Measurements from ENCODE around the gene DERA. TPM values are rescaled to one million over a fixed set of nuclear protein-coding genes. Genes with fewer than 3 reads are reported as not detected.
A peak's percentile ranks its signal among the peaks of the same experiment; 100 is the strongest.

DERA gene
- total and polyA plus RNA-seq, 2 of the 13 experiments (the other 11 are each of a cell fraction or from before 2014, with no cell fraction given) = 24.0 to 51.3 TPM

GRCh38 chr12:15882118-15882971 is 28.8 kb upstream of the DERA start, which contains the start of gene STRAP (continued):
- TF ChIP-seq ZNF512 (CRISPR knock-in tag; IDR thresholded peaks at IDR 0.05) (no peak), ZMYM4 (CRISPR knock-in tag; IDR thresholded peaks at IDR 0.05) (peak; percentile 94), ZNF501 (CRISPR knock-in tag; IDR thresholded peaks at IDR 0.05) (peak; percentile 55; the same call in 1 of the 2 replicates), ZNF891 (CRISPR knock-in tag; IDR thresholded peaks at IDR 0.05) (peak; percentile 88; the same call in 1 of the 2 replicates), RARA (CRISPR knock-in tag; IDR thresholded peaks at IDR 0.05) (no peak; the same call in 1 of the 2 replicates), HNRNPLL (IDR thresholded peaks at IDR 0.05; ENCODE audit: low read depth, low read length, poor library complexity, severe bottlenecking) (peak; percentile 62), POGZ (CRISPR knock-in tag; IDR thresholded peaks at IDR 0.05) (peak; percentile 86), ZNF550 (CRISPR knock-in tag; IDR thresholded peaks at IDR 0.05; ENCODE audit: borderline replicate concordance) (no peak), ZFX (CRISPR knock-in tag; IDR thresholded peaks at IDR 0.05; ENCODE audit: low read depth) (peak; percentile 95), ARNT2 (CRISPR knock-in tag; IDR thresholded peaks at IDR 0.05; ENCODE audit: low read depth) (peak; percentile 54; the same call in 1 of the 2 replicates), ZNF703 (CRISPR knock-in tag; IDR thresholded peaks at IDR 0.05; ENCODE audit: borderline replicate concordance) (no peak; the same call in 1 of the 2 replicates)
- TF ChIP-seq, protein P1, sequence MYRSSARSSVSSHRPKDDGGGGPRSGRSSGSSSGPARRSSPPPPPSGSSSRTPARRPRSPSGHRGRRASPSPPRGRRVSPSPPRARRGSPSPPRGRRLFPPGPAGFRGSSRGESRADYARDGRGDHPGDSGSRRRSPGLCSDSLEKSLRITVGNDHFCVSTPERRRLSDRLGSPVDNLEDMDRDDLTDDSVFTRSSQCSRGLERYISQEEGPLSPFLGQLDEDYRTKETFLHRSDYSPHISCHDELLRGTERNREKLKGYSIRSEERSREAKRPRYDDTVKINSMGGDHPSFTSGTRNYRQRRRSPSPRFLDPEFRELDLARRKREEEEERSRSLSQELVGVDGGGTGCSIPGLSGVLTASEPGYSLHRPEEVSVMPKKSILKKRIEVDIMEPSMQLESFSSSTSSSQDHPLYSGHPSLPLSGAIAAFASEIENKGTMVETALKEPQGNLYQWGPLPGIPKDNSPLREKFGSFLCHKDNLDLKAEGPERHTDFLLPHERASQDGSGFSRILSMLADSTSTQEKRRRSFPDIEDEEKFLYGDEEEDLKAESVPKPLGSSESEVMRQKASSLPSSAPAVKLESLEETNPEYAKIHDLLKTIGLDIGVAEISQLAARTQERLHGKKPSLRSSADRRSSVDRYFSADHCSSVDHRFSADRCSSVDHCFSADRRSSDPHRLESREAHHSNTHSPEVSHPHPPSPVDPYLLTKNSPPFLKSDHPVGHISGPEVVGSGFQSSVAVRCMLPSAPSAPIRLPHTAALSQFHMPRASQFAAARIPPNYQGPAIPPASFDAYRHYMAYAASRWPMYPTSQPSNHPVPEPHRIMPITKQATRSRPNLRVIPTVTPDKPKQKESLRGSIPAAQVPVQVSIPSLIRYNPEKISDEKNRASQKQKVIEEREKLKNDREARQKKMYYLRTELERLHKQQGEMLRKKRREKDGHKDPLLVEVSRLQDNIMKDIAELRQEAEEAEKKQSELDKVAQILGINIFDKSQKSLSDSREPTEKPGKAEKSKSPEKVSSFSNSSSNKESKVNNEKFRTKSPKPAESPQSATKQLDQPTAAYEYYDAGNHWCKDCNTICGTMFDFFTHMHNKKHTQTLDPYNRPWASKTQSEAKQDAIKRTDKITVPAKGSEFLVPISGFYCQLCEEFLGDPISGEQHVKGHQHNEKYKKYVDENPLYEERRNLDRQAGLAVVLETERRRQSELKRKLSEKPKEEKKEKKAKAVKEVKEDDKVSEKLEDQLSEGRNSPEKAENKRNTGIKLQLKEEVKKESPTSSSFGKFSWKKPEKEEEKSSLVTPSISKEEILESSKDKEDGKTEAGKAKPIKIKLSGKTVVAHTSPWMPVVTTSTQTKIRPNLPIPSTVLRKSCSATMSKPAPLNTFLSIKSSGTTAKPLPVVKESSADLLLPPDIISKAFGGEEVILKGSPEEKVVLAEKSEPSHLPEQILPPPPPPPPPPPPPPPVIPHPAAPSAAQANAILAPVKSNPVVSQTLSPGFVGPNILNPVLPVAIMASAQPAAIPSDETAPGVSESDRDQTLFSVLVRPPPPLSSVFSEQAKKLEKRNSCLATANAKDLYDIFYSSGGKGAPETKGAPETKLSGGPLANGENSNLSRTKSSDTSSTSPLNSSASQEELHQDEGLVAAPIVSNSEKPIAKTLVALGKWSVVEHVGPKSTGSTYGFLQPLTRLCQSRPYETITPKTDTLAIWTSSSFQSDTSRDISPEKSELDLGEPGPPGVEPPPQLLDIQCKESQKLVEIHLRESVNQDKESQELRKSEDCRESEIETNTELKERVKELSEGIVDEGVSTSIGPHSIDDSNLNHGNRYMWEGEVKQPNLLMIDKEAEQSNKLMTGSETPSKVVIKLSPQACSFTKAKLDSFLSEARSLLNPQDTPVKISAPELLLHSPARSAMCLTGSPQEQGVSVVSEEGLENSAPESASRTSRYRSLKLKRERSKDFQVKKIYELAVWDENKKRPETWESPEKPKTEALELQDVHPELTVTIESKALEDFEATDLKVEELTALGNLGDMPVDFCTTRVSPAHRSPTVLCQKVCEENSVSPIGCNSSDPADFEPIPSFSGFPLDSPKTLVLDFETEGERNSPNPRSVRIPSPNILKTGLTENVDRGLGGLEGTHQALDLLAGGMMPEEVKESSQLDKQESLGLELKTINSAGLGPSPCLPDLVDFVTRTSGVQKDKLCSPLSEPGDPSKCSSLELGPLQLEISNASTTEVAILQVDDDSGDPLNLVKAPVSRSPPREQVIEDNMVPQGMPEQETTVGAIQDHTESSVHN (CRISPR knock-in tag; IDR thresholded peaks at IDR 0.05) = peak; percentile 58; the same call in 1 of the 2 replicates
- TF ChIP-seq, protein P2, sequence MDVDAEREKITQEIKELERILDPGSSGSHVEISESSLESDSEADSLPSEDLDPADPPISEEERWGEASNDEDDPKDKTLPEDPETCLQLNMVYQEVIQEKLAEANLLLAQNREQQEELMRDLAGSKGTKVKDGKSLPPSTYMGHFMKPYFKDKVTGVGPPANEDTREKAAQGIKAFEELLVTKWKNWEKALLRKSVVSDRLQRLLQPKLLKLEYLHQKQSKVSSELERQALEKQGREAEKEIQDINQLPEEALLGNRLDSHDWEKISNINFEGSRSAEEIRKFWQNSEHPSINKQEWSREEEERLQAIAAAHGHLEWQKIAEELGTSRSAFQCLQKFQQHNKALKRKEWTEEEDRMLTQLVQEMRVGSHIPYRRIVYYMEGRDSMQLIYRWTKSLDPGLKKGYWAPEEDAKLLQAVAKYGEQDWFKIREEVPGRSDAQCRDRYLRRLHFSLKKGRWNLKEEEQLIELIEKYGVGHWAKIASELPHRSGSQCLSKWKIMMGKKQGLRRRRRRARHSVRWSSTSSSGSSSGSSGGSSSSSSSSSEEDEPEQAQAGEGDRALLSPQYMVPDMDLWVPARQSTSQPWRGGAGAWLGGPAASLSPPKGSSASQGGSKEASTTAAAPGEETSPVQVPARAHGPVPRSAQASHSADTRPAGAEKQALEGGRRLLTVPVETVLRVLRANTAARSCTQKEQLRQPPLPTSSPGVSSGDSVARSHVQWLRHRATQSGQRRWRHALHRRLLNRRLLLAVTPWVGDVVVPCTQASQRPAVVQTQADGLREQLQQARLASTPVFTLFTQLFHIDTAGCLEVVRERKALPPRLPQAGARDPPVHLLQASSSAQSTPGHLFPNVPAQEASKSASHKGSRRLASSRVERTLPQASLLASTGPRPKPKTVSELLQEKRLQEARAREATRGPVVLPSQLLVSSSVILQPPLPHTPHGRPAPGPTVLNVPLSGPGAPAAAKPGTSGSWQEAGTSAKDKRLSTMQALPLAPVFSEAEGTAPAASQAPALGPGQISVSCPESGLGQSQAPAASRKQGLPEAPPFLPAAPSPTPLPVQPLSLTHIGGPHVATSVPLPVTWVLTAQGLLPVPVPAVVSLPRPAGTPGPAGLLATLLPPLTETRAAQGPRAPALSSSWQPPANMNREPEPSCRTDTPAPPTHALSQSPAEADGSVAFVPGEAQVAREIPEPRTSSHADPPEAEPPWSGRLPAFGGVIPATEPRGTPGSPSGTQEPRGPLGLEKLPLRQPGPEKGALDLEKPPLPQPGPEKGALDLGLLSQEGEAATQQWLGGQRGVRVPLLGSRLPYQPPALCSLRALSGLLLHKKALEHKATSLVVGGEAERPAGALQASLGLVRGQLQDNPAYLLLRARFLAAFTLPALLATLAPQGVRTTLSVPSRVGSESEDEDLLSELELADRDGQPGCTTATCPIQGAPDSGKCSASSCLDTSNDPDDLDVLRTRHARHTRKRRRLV (CRISPR knock-in tag; IDR thresholded peaks at IDR 0.05) = peak; percentile 84

Measured in HepG2 (cell line).